ENCODE measurements around the gene SLC9A5.
A peak's percentile ranks its signal among the peaks of the same experiment; 100 is the strongest.

Gene SLC9A5

DNA sequence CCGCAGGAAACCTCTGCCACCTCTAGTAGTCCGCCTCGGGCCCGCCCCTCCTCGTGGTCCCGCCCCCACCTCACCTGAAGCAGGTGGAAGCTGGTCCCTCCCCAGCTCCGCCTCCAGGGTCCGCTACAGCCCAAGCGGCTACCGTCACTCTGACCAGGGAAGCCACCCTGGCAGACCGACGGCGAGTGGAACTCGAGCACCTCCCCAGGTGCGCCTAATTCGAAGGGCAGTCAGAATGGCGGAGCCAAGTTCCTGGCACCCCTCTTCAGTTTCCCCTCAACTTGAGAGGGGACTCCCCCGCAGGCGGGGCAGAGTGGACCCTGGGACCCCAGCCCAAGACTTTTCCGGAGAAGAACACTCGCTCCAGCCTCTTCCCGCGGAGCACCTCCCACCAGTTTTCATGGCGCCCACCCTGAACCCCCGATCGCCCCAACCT is 2.0 kb upstream of the SLC9A5 start:
- DNase-seq (ENCODE audit: low spot score in 2 of 2) (no peak), ATAC-seq (replicated peaks; ENCODE audit: extremely low read depth, poor library complexity, severe bottlenecking) (no peak)
- Mint-ChIP-seq H3K27me3 (peaks cover 11% of the 10 kb centered on the region), H3K4me1 (peaks cover 47% of the 10 kb centered on the region), H3K4me3 (peak overlapping the region; percentile 91), H3K9me3 (no peaks in the 10 kb centered on the region), H3K27ac (ENCODE audit: low read depth) (peak overlapping the region; percentile 85), H3K36me3 (ENCODE audit: insufficient read depth) (peaks cover 2% of the 10 kb centered on the region)

- H3K27me3 Mint-ChIP-seq = peaks cover 11% of the 10 kb centered on the region
- ATAC-seq (replicated peaks; ENCODE audit: extremely low read depth, poor library complexity, severe bottlenecking) (peak; percentile 70), DNase-seq (ENCODE audit: low spot score in 2 of 2) (peak; percentile 91 to 97)
- no peaks in the 10 kb centered on the region for H3K9me3 Mint-ChIP-seq
- peak within 1 kb of the TSS; percentile 85 for H3K27ac Mint-ChIP-seq (ENCODE audit: low read depth)
- peaks cover 45% of the 10 kb centered on the region for H3K4me1 Mint-ChIP-seq
- H3K4me3 Mint-ChIP-seq = peak within 1 kb of the TSS; percentile 91
- peaks cover 2% of the 10 kb centered on the region for H3K36me3 Mint-ChIP-seq (ENCODE audit: insufficient read depth)
Observed at GRCh38 chr16:67247192-67248072, 1.3 kb upstream of the SLC9A5 start, which contains the start of gene FHOD1. Gene FHOD1, minus strand, starts transcription at chr16:67247481. Its CDS starts 71 bp downstream, at chr16:67247410.

DNA sequence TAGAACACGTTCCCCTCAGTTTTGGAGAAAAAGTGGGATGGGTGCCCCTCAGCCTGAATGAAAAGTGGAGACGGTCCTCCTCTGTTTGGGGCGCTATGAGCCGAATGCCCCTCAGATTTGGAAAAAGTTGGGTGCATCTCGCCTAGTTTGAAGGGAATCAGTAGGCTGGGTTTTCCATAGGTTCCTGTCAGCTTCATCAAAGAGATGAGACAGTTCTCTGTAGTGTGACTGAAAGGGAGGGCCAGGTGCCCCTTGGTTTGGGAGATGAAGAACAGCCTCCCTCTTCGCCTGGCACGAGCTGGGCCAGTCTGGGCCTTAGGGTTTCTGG is 742 bp upstream of the SLC9A5 start:
- H3K9me3 Mint-ChIP-seq = no peaks in the 10 kb centered on the region
- peaks cover 4% of the 10 kb centered on the region for H3K36me3 Mint-ChIP-seq (ENCODE audit: insufficient read depth)
- H3K27me3 Mint-ChIP-seq = peaks cover 11% of the 10 kb centered on the region
- no peak for DNase-seq (ENCODE audit: low spot score in 2 of 2)
- H3K4me3 Mint-ChIP-seq = peak overlapping the region; percentile 91
- H3K4me1 Mint-ChIP-seq = peaks cover 41% of the 10 kb centered on the region
- H3K27ac Mint-ChIP-seq (ENCODE audit: low read depth) = peak overlapping the region; percentile 85
- ATAC-seq (replicated peaks; ENCODE audit: extremely low read depth, poor library complexity, severe bottlenecking) = no peak

DNA sequence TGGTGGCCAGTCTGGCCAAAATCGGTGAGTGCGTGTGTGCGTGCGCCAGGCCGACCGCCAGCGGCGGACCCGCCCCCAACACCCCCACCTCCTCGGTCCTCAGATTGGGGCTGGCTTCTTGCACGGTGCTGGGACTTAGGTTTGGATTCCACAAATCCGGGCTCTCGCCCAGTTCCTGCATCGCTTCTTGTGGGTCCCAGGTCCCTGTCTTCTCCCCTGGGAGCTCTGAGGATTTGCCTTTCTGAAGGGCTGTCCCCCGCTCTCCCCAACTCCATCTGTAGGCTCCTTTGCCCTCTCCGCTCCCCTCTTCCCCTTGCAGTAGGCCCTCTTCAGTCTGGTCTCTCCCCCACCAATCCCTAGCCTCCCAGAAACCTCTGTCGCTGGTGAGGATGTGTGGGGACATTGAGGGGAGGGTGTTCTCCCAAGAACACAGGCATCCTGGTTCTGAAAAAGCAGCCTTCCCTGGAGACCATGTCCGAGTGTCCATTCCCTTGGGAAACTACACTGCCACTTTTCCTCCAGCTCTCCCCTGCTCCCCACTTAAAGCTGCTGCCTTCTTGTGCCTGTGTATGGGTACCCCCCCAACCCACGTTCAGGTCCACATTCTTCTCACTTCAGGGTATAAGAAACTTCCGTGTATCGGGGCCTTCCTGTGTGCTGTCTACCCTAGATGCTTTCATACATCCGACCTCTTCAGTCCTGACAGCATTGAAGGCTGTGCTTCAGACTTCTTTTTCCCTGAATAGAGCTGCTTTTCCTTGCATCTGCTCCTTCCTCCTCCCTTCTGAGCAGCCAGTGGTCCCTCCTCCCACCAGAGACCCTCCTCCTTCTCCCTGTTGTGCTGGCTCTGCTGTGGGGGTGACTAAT is 632 bp downstream of the SLC9A5 start:
- DNase-seq (ENCODE audit: low spot score in 2 of 2) (no peak), ATAC-seq (replicated peaks; ENCODE audit: extremely low read depth, poor library complexity, severe bottlenecking) (no peak)
- H3K27ac Mint-ChIP-seq (ENCODE audit: low read depth) = peak overlapping the region; percentile 86
- peaks cover 4% of the 10 kb centered on the region for H3K36me3 Mint-ChIP-seq (ENCODE audit: insufficient read depth)
- peaks cover 11% of the 10 kb centered on the region for H3K27me3 Mint-ChIP-seq
- H3K4me1 Mint-ChIP-seq = peaks cover 34% of the 10 kb centered on the region
- H3K9me3 Mint-ChIP-seq = no peaks in the 10 kb centered on the region
- peak overlapping the region; percentile 91 for H3K4me3 Mint-ChIP-seq

- Mint-ChIP-seq H3K4me3 (peak overlapping the region; percentile 91), H3K4me1 (peaks cover 28% of the 10 kb centered on the region), H3K27me3 (peaks cover 11% of the 10 kb centered on the region), H3K36me3 (ENCODE audit: insufficient read depth) (peaks cover 4% of the 10 kb centered on the region), H3K27ac (ENCODE audit: low read depth) (no peak overlapping the region), H3K9me3 (no peaks in the 10 kb centered on the region)
- ATAC-seq (replicated peaks; ENCODE audit: extremely low read depth, poor library complexity, severe bottlenecking) (no peak), DNase-seq (ENCODE audit: low spot score in 2 of 2) (no peak)
Observed at GRCh38 chr16:67250045-67250327, 1.2 kb downstream of the SLC9A5 start.

DNA sequence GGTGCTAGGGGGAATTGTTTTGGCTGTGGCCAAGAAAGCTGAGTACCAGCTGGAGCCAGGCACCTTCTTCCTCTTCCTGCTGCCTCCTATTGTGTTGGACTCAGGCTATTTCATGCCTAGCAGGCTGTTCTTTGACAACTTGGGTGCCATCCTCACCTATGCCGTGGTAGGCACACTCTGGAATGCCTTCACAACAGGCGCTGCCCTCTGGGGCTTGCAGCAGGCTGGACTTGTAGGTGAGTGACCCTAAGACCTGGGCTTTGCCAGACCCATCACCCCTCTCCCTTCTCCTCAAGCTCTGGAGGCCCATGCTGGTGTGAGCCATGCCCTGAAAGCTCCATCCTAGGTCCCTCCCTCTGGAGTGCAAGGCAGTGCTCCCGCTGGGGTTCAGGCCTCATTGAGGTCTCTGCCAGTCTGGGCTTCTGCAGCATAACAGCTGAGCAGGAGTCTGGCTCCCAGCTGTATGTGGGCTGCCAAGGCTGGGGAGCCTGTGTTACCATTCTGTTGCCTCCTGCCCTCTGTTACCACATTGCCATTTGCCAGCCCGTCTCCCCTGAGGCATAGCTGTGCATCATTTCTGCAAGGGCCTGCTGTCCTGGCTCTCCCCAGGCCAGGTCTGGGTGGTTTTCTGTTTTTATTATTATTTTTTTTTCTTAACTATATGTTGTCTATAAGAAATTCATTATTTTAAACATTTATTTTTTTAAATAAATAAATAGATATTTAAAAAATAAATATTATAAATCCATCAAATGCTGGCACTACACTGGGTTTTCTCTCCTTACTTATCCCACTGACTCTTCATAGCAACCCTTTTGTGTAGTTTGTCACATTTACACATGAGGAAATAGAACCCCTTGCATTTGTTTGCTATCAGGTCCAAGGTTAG is 4.1 kb downstream of the SLC9A5 start:
- Mint-ChIP-seq H3K36me3 (ENCODE audit: insufficient read depth) (peaks cover 2% of the 10 kb centered on the region), H3K4me3 (no peak overlapping the region), H3K9me3 (no peaks in the 10 kb centered on the region), H3K27me3 (peaks cover 30% of the 10 kb centered on the region), H3K4me1 (peaks cover 17% of the 10 kb centered on the region), H3K27ac (ENCODE audit: low read depth) (no peak overlapping the region)
- ATAC-seq (replicated peaks; ENCODE audit: extremely low read depth, poor library complexity, severe bottlenecking) = no peak
- DNase-seq (ENCODE audit: low spot score in 2 of 2) = no peak

GRCh38 chr16:67254801-67255552 is 6.2 kb downstream of the SLC9A5 start:
- Mint-ChIP-seq H3K36me3 (ENCODE audit: insufficient read depth) (peaks cover 2% of the 10 kb centered on the region), H3K9me3 (no peaks in the 10 kb centered on the region), H3K4me1 (no peaks in the 10 kb centered on the region), H3K4me3 (no peak overlapping the region), H3K27ac (ENCODE audit: low read depth) (no peak overlapping the region), H3K27me3 (peaks cover 26% of the 10 kb centered on the region)
- no peak for DNase-seq (ENCODE audit: low spot score in 2 of 2)
- ATAC-seq (replicated peaks; ENCODE audit: extremely low read depth, poor library complexity, severe bottlenecking) = no peak

DNA sequence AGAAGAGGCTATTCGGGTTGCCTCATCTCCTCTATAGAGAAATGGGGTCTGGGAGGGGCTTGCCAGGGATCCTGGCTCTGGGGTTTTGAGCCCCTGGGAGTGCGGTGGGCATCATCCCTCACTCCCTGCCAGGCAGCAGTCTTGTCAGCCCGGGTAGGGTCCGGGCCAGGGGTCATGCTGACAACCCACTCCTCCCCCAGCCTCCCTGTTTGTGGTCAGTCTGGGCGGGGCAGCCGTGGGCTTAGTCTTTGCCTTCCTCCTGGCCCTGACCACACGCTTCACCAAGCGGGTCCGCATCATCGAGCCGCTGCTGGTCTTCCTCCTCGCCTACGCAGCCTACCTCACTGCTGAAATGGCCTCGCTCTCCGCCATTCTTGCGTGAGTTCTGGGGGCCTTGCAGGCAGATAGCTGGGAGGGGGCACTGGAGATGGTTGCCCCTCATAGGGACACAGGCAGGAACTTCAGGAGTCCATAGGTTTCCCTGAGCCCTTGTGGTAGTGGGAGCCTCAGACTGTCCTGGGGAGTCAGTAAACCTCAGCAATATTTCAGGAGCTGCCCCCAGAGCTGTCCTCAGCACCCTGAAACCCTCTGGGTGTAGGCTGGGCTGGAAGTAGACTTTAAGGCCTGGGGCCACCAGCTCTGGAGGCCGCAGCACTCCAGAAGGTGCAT is 6.9 kb downstream of the SLC9A5 start:
- H3K27ac Mint-ChIP-seq (ENCODE audit: low read depth) = no peak overlapping the region
- DNase-seq (ENCODE audit: low spot score in 2 of 2) (no peak), ATAC-seq (replicated peaks; ENCODE audit: extremely low read depth, poor library complexity, severe bottlenecking) (no peak)
- H3K9me3 Mint-ChIP-seq = no peaks in the 10 kb centered on the region
- peaks cover 2% of the 10 kb centered on the region for H3K36me3 Mint-ChIP-seq (ENCODE audit: insufficient read depth)
- H3K27me3 Mint-ChIP-seq = peaks cover 23% of the 10 kb centered on the region
- H3K4me3 Mint-ChIP-seq = no peak overlapping the region
- H3K4me1 Mint-ChIP-seq = no peaks in the 10 kb centered on the region

DNA sequence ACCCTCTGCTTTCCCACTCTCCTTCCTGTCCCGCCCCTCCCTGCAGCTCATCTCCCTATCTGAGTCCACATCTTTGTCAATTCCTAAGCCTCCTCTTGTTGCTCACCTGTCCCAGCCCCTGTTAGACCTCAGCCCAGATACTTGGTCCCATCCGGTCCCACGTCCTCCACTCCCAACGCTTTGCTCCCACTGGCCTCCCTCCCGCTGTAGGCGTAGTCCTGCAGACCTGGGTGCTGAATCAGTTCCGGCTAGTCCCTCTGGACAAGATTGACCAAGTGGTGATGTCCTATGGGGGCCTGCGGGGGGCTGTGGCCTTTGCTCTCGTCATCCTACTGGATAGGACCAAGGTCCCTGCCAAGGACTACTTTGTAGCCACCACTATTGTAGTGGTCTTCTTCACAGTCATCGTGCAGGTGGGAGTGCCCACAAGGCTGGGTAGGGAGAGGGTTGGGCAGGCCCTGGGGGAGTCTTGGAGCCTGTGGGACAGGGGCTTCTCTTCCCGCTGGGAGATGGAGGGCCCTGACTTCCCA is 8.0 kb downstream of the SLC9A5 start:
- no peak overlapping the region for H3K27ac Mint-ChIP-seq (ENCODE audit: low read depth)

GRCh38 chr16:67257486-67258160 is 8.8 kb downstream of the SLC9A5 start:
- no peak overlapping the region for H3K27ac Mint-ChIP-seq (ENCODE audit: low read depth)
- no peak for ATAC-seq (replicated peaks; ENCODE audit: extremely low read depth, poor library complexity, severe bottlenecking)
- no peaks in the 10 kb centered on the region for H3K4me1 Mint-ChIP-seq
- DNase-seq (ENCODE audit: low spot score in 2 of 2) = no peak
- peaks cover 2% of the 10 kb centered on the region for H3K36me3 Mint-ChIP-seq (ENCODE audit: insufficient read depth)
- H3K27me3 Mint-ChIP-seq = peaks cover 39% of the 10 kb centered on the region
- H3K9me3 Mint-ChIP-seq = no peaks in the 10 kb centered on the region
- no peak overlapping the region for H3K4me3 Mint-ChIP-seq

More for the DNA sequence above, 8.0 kb downstream of the SLC9A5 start:
- no peak for DNase-seq (ENCODE audit: low spot score in 2 of 2)
- Mint-ChIP-seq H3K4me1 (no peaks in the 10 kb centered on the region), H3K9me3 (no peaks in the 10 kb centered on the region), H3K36me3 (ENCODE audit: insufficient read depth) (peaks cover 2% of the 10 kb centered on the region), H3K27me3 (peaks cover 30% of the 10 kb centered on the region), H3K4me3 (no peak overlapping the region)
- ATAC-seq (replicated peaks; ENCODE audit: extremely low read depth, poor library complexity, severe bottlenecking) = no peak

Data from central memory CD8-positive, alpha-beta T cell (primary cell).